Measurements from ENCODE around the gene PAM. TPM values are rescaled to one million over a fixed set of nuclear protein-coding genes. Genes with fewer than 3 reads are reported as not detected.

PAM gene
- total RNA-seq, 1 experiment from 2014 or later: 131 TPM

GRCh38 chr5:102895976-102896375, 140.9 kb downstream of the PAM start:
- intact Hi-C loops (cut with micrococcal nuclease; ENCODE audit: unreplicated experiment) (no loop called here), in situ Hi-C loops (cut with HindIII; ENCODE audit: low pct_unique_long_range_greater_than_20kb, low sequenced_read_pairs) (no loop called here)
- no peaks in the 10 kb centered on the region for H3K4me1 ChIP-seq (ENCODE audit: control insufficient read depth, insufficient read depth, low read length)
- POLR2A ChIA-PET: no interaction called here
- TF ChIP-seq POLR2AphosphoS5 (IDR thresholded peaks at IDR 0.05; ENCODE audit: low read depth, low read length): no peak
- TF ChIP-seq SIN3A (IDR thresholded peaks at IDR 0.05; ENCODE audit: borderline replicate concordance, insufficient read depth, low read depth, low read length): no peak
- TF ChIP-seq REST (IDR thresholded peaks at IDR 0.05; ENCODE audit: insufficient read depth in 1 of 2, low read depth in 2 of 2, low read length in 1 of 2): no peak
- no peak for TF ChIP-seq TCF7L2 (IDR thresholded peaks at IDR 0.05; ENCODE audit: low read depth, low read length)
- TF ChIP-seq, protein P1, sequence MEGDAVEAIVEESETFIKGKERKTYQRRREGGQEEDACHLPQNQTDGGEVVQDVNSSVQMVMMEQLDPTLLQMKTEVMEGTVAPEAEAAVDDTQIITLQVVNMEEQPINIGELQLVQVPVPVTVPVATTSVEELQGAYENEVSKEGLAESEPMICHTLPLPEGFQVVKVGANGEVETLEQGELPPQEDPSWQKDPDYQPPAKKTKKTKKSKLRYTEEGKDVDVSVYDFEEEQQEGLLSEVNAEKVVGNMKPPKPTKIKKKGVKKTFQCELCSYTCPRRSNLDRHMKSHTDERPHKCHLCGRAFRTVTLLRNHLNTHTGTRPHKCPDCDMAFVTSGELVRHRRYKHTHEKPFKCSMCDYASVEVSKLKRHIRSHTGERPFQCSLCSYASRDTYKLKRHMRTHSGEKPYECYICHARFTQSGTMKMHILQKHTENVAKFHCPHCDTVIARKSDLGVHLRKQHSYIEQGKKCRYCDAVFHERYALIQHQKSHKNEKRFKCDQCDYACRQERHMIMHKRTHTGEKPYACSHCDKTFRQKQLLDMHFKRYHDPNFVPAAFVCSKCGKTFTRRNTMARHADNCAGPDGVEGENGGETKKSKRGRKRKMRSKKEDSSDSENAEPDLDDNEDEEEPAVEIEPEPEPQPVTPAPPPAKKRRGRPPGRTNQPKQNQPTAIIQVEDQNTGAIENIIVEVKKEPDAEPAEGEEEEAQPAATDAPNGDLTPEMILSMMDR (IDR thresholded peaks at IDR 0.05): no peak
- no peaks in the 10 kb centered on the region for H3K27me3 ChIP-seq (ENCODE audit: control insufficient read depth, insufficient read depth, low read length)
- no peaks in the 10 kb centered on the region for H3K9me3 ChIP-seq (ENCODE audit: control insufficient read depth, insufficient read depth, low read depth, low read length)
- H3K4me3 ChIP-seq (ENCODE audit: low read depth in 2 of 2, low read length in 2 of 2): no peak overlapping the region
- no peak for DNase-seq (ENCODE audit: low read depth, low spot score)
- ATAC-seq: no peak
- H3K27ac ChIP-seq (ENCODE audit: low read length): no peak overlapping the region
- no peaks in the 10 kb centered on the region for H3K36me3 ChIP-seq (ENCODE audit: control insufficient read depth, insufficient read depth, low read length)
- no TSS peak for BruUV-seq (replicated peaks)
- CTCF ChIA-PET: no interaction called here

DNA sequence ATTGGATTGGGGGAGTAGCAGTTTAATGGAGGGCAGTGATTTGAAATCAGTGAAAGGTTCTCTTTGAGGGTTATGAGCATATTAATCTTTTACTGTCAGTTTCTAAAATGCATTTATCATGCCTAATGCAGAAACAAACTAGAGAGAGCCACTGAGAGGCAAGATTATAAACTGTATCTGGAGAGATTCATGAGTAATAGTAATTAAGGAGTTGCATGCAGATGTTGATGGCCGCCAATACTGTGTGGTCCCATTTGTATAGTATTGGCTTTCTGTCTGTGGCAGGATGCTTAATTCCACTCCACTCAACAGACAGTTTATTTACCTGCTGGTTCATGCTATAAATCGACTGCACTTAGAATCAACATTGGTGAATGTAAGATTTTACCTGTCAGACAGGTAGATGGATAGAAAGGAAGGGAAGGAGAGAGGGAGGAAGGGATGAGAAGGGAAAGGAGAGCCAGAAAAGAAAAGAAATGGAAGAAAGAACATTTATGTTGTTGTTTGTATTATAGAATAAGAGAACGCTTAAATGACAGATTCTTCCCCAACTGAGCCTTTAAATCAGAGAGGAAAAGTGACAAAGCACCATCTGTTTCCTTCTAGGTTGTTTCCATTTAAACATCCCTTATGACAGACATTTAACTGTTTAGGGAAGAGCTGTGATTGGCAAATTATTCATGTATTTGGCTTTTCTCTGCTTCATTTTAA, 146.5 kb downstream of the PAM start:
- Histone ChIP-seq H3K4me3 (ENCODE audit: low read depth in 2 of 2, low read length in 2 of 2) (no peak overlapping the region), H3K36me3 (ENCODE audit: control insufficient read depth, insufficient read depth, low read length) (no peaks in the 10 kb centered on the region), H3K4me1 (ENCODE audit: control insufficient read depth, insufficient read depth, low read length) (no peaks in the 10 kb centered on the region; the same call in 1 of the 2 replicates), H3K27me3 (ENCODE audit: control insufficient read depth, insufficient read depth, low read length) (no peaks in the 10 kb centered on the region), H3K27ac (ENCODE audit: low read length) (no peak overlapping the region), H3K9me3 (ENCODE audit: control insufficient read depth, insufficient read depth, low read depth, low read length) (no peaks in the 10 kb centered on the region)
- DNase-seq (ENCODE audit: low read depth, low spot score) (no peak), ATAC-seq (no peak)
- CTCF ChIA-PET: no interaction called here
- POLR2A ChIA-PET: no interaction called here
- BruUV-seq (replicated peaks): no TSS peak
- TF ChIP-seq POLR2AphosphoS5 (IDR thresholded peaks at IDR 0.05; ENCODE audit: low read depth, low read length): no peak
- no peak for TF ChIP-seq TCF7L2 (IDR thresholded peaks at IDR 0.05; ENCODE audit: low read depth, low read length)
- TF ChIP-seq SIN3A (IDR thresholded peaks at IDR 0.05; ENCODE audit: borderline replicate concordance, insufficient read depth, low read depth, low read length): no peak
- no peak for TF ChIP-seq REST (IDR thresholded peaks at IDR 0.05; ENCODE audit: insufficient read depth in 1 of 2, low read depth in 2 of 2, low read length in 1 of 2)
- TF ChIP-seq, protein P1 (IDR thresholded peaks at IDR 0.05): no peak
- intact Hi-C loops (cut with micrococcal nuclease; ENCODE audit: unreplicated experiment): no loop called here
- in situ Hi-C loops (cut with HindIII; ENCODE audit: low pct_unique_long_range_greater_than_20kb, low sequenced_read_pairs): no loop called here

Measured in Panc1 (cell line).